Iris pigment epithelial cell (primary cell): ENCODE measurements around the gene PGBD5.

Source experiments
- DNase-seq: peaks from one replicate; pipeline ENCODE4 v3.0.0-alpha.2; 2011; ENCODE audit warnings: low read depth

Gene PGBD5

DNA sequence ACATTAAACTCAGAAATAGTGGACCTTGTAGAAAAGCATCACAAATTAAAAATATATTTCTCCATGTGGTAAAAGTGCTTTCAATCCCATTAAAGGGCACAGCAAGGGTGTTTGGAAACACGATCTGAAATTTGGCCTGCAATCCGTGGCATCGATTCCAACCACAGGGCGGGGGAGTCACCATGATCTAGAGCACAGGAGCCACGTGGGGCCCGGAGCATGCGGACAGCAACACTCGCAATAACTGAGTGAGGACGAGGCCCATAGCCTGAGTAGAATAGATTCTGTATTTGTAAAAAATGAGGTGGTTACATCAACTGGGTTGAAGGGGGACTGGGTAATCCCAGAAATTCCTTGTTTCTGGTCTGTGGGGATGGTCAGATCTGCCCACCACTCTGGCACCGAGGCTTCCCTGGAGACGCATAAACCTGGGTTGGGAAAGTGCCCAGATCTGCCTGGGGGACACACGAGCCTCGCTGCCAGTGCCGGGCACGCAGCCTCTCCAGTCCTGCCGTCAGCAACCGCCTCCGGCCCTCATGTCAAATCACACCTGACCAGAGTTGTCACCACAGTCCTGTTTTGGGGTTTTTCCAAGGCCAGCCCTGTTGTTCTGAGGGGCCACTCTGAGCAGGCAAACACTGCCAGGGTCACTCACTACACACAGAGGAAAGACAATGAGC lies 104.3 kb downstream of the PGBD5 start:
- no peak for DNase-seq

DNA sequence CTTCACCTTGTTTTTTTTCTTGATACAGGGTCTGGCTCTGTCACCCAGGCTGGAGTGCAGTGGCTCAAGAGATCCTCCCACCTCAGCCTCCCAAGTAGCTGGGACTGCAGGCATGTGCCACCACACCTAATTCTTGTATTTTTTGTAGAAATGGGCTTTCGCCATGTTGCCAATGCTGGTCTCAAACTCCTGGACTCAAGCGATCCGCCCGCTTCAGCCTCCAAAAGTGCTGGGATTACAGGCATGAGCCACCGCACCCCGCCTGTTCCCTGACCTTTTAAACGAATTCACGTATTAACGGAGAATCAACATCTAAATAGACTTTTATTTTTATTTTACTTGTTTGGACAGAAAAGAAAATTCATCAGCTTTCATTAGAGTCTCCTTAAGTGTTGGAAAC lies 104.8 kb downstream of the PGBD5 start:
- no peak for DNase-seq

DNA sequence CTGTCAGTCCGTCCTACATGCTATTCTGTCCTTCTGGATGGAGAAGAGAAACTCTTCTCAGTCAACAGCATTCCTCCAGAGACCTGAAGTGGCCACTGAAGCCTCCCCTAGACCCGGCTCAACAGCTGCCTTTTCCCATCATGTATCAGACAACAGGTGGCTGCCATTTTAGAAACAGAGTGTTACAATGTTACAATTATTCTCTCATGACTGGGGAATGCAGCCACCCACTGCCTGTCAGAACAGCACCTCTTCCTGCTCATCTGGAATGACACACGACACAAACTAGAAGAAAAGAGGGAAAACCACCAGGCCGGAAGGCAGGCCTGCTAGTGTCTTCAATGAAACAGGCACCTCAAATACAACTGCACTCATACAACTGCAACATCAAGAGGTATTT lies 105.3 kb downstream of the PGBD5 start:
- no peak for DNase-seq

DNA sequence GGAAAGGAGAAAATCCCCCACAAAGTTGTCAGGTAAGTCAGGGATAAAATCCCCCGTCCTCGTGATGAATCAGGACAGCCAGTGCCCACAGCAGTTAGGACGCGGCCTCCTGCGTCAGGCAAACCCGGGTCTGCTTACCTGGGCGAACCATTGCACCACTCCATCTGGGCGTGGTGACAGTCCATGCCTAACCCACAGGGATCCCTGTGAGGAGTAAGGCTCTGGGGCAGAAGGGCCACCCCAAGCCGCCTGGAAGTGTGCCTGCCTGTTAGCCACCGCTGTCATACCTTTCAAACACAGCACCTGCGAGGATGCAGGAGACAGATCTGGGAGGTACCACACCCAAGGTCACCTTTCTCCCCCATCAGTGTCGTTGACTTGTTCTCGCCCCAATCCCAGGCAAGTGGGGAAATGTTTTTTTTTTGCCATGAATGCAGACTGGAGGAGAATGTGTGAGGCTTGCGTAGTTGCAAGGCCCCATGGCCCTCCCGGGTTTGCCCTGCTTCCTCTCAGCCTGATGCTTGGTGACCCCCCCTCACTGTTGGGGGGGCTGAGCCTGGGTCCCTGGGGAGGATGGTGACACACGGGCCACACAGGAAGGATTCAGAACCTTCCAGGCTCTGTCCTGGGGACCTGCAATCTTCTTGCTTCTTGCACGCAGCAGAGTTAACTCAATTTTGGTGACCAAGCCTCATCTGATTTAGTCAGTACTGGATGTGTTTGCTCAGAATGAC lies 107.0 kb downstream of the PGBD5 start:
- no peak for DNase-seq

DNA sequence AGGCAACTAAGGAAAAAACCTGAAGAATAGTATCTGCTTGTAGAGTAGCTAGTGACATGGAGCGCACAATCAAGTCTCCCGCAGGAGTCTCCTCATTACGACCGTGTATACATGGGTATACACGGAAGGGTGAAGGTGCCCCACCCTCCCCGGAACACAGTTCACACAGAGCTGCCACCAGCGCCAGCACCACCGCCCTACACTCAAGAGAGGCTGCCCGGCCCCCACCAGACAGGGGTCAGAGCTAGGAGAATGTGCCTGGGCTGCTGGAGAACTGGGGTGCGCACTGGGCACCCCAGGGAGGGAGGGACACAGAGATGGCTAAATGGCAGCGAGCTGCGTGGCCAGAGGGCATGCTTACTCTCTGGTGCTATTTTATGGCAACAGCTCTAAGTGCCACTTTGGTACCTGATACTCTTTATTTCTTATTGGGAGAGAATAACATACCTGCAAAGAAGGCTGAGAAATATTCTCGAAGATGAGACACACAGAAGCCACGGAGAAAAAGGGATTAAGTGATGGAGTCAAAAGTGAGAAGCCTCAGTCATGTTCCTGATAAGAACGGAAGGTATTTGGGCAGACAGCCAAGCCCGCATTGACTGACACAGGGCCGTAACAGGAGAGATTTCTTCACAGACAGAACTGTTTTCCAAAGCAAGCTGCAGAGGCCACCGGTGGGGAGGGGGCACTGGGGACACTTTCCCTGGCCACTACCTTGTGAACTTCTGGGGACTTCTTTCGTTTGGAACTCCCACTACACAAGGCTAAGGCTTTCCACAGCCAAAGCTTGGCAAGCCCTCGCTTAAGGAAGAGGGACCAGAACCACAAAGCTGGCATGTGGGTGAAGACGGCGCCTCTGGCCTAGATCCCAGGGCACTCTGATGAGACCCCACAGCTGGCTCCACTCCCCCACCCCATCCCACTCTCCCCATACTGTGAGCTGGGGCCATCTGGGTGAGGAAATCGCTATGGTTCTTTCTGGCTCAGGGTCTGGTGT lies 108.0 kb downstream of the PGBD5 start:
- DNase-seq = peak; percentile 59

DNA sequence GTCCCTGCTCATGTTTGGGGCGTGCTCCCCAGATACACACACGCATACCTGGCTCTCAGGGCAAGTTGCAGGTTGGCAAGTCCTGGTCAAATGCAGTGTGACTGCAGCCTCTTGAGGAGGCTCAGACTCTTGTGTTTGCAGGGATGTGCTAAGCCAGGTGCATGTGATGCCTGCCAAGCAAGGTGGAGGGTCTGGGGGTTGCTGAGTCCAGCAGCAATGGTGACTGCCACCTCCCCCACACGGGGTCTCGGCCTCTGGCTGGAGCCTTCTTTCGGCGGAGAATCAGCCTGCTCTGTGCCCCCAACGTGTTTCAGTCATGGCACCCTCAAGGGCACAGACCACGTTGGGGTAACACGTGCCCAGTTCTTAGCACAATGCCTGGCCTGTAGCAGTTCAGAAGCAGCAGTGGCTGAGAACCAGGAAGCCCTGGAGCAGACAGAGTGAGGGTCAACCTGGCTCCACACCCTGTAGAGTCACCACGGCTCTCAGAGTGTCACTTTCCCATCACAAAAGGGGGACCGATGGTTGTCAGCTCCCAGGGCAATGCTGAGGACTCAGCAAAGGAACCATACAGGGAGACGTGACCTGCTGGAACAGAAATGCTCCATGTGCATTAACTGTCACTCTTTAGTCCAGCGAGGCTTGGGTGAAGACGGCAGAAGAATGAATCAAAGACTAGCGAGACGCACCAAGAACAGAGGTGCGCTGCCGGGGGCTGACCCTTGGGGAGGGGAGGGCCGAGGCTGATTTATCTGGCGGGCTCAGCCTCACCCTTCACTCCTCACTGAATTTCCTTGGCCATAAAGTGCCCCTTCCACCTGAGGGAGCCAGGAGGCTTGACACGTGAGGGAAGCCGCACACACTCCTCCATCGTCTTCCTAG lies 109.0 kb downstream of the PGBD5 start:
- no peak for DNase-seq

DNA sequence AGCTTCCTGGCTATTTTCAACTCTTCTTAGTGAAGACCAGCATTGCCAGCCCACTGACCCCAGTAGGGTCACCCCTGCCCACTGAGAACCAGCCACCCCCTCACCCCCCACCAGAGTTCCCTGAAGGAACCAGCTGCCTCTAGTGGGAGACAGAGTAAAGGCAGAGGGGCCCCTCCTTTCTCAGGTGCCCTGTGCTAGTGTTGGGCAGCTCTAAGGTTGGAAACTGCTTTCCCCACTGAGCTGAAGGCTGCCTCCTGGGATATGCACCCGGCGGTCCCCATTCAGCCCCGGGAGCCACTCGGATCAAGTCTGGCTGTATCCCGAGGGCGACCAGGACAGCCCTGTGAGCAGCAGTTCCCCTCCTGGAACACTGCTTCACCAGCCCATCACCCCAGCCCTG lies 111.0 kb downstream of the PGBD5 start:
- DNase-seq = no peak

DNA sequence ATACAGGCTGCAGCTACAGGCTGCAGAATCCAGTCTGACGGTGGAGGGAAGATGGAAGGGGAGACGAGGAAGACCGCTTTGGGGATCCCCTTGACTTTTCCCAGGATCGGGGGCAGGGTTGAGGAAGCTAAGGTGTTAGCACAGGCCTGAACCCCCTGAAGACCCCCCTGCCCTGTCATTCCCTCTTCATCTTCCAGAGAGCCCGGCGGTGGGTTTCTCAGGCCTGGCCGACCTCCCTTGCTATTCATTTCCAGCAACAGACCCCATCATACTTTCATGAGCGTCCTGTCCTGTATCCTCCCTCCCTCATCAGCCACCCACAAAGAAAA lies 112.0 kb downstream of the PGBD5 start:
- DNase-seq = no peak

DNA sequence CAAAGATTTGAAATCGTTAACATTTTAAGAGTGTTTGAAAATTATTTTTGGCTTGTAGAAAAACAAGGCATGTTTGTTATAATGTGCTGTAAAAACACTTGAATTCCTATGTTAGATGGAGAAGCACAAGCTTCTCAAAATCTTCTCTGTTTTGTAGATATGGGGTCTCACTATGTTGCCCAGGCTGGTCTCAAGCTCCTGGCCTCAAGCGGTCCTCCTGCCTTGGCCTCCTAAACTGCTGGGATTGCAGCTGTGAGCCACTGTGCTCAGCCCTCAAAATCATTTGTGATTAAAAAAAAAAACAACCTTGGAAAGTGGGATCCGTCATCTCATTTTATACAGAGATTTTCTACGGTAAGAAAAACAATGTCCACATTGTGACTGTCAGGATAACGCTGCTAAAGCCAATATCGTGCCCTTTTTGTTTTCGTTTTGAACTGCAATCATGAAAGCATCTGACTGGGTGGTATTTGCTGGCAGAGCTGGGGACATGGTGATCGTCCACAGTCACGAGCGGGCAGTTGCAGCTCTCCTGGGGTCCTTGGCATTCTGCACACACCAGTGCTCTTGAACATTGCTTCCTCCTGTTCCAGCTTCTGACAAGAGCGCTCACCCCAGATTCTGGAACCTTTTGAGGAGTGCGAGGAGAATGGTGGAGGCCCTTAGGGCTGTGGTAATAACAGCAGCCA lies 112.5 kb downstream of the PGBD5 start:
- no peak for DNase-seq

DNA sequence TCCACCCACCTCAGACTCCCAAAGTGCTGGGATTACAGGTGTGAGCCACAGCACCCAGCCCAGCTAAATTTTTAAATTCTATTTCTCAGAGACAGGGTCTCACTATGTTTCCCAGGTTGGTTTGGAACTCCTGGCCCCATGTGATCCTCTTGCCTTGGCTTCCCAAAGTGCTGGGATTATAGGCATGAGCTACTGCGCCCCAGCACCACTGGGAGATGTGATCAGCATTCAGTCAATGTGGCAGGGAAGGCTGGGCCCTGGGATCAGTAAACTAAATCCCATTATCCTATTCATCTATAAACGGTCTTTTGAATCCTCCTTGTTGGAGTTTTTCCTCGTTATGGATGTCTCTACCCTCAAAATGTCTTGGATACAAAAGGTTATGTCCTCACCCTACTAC lies 113.5 kb downstream of the PGBD5 start:
- no peak for DNase-seq

DNA sequence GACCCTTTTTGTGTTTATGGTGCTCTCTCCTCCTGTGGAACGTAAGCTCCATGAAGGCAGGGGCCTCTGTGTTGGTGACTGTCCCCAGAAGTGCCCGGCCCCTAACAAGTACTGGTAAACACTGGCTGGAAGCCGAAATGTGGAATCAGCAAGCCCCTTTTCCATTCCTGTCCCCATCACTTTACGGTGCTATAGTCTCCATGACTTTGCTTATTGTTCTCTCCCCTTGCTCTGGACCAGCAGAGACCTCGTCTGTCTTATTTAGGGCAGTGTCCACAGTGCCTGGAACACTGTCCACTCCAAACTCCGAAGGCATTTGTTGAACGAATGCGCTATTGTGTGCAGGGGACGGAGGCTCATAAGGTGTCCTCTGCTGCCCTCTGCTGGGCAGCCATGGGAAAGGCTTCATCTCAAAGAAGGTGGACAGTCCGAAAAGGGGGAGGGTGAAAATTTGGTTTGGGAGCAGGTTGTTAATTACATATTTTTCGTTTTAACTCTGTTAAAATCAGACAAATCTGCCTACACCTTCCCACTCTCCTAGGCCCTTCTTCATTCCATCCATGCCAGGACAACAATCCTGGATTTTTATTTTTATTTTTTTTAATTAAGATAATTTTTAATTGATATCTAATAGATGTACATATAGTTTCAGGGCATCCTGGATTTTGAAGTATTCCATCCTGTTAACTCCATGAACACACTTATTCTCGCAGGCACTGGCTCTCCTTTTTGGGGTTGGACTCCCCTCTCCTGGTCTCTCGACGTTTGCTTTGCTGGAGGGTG lies 115.6 kb downstream of the PGBD5 start:
- peak; percentile 57 for DNase-seq

DNA sequence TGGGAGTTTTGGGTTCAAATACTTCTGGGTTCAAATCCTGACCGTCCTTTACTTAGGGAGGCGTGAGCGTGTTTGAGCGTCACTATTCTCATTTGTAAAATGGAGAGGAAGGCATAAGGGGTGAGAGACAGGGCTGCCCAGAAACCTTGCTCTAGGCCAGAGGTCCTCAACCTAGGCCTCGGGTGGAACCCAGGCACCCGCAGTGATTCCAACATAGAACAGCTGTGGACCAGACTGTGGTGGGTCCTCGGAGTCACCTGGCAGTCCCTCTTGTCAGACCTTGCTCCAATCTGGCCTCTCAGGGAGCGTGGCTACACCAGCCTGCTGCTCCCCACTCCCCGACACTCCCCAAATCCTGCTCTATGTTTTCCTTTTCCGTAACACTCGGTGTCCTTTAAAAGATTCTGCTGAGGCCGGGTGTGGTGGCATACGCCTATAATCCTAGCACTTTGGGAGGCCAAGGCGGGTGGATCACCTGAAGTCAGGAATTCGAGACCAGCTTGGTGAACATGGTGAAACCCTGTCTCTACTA lies 116.4 kb downstream of the PGBD5 start:
- DNase-seq = no peak

DNA sequence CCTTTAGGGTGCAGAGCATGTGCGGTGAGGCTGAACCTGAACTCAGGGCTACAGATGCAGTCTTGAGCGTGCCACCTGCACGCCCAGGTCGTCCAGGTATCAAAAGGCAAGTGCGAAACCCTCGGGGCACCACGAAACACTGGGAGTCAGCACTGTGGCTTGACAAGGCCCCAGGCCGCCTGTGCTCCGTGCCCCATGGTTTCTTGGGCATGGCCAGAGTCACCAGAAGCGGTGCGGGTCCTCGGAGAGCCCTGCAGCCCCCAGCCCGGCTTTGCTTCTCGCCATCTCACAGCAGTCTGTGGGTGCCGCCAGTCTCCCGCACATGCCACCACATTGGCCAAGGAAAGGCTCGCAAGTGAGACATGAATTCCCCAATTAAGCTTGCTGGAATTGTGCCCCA lies 117.3 kb downstream of the PGBD5 start:
- DNase-seq = no peak

DNA sequence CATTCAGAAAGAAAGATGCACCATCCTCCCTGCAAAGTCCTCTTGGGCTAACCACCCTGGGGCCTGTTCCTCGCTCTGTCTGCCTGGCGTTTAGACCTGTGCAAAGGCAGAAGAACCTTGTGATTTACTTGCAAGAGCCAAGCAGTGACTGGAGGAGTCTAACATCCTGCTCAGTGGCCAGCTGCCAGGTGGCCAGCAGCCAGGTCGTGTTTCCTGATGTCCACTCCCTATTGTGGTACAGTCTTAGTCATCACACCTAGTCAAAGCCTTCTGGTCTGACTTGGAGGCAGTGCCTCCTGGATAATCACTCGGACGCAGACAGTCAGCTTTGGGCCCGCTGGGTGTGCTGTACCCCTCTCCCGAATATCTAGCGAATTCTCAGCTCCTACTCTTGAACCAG lies 118.1 kb downstream of the PGBD5 start:
- peak; percentile 96 for DNase-seq

DNA sequence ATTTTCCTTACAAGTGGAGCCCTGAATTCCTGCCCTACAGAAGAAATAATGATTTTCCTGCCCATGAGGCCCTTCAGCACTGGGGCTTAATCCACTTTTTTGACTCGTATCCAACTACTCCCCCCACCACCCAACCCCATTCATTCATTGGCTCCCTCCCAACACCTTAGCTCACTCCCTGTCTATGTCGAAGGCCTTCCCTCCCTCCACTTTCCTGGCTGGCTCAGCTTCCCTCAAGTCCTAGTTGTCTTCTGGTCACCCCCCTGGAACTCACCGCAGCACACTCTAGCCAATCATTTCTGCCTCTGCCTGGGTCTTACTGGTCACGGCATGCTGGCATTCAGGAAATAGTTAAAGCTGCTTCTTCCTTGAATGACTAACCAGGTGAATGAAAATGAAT lies 118.9 kb downstream of the PGBD5 start:
- peak; percentile 39 for DNase-seq

DNA sequence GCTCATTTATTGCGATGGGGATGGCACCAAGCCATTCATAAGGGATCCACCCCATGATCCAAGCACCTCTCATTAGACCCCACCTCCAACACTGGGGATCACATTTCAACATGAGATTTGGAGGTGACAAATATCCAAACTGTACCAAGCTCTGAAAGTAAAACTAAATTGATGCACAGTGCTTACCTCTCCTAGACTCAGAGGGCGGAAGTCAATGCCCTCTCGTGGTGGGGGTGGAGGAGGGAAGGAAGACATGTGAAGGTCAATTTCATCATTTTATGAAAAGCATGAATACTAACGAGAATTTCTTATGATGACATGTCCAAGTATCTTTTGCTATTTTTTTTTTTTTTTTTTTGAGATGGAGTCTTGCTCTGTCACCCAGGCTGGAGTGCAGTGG lies 120.0 kb downstream of the PGBD5 start:
- DNase-seq = no peak

DNA sequence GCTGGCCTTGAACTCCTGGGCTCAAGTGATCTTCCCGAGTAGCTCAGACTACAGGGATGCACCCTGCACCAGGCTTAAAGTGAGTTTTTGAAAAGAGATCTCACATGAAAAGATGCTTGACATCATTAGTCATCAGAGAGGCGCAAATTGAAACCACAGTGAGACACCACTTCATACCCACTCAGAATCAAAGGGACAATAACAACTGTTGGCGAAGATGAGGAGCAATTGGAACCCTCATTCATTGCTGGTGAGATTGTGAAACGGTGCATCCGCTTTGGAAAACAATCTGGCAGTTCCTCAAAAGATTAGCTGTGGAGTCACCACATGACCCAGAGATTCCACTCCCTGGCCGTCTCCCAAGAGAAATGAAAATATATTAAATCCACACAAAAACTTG lies 122.3 kb downstream of the PGBD5 start:
- peak; percentile 81 for DNase-seq

DNA sequence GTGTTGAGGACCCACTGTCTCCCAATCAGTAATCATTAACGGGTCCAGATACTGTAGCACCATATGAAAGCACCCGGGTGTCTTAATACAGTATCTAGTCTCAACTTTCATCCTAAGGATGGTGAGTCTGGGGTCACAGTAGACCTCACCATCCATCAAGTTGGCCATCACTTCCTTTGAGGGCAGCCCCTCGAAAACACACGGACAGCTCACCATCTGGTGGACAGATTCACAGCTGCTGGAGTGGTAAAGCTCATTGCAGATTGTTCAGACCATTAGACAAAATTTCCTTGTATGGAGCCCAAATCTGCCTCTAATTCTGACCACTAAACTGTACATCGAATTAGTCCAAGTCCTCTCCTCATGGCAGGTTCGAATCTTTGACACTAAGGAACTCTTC lies 123.1 kb downstream of the PGBD5 start:
- DNase-seq = no peak

DNA sequence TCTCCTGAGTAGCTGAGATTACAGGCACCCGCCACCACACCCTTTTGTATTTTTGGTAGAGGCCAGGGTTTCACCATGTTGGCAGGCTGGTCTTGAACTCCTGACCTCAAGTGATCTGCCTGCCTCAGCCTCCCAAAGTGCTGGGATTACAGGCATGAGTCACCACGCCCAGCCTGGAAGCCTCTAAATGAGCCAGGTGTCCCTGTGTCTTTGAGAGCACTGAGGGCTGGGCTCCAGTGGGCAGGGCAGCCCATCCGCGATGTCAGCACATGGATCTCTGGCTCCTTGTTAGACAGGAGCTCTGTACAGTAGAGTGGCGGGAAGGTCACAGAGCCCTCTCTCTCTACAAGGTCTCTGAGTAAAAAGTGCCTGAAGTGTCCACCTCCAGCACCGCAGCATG lies 124.3 kb downstream of the PGBD5 start:
- DNase-seq = no peak

DNA sequence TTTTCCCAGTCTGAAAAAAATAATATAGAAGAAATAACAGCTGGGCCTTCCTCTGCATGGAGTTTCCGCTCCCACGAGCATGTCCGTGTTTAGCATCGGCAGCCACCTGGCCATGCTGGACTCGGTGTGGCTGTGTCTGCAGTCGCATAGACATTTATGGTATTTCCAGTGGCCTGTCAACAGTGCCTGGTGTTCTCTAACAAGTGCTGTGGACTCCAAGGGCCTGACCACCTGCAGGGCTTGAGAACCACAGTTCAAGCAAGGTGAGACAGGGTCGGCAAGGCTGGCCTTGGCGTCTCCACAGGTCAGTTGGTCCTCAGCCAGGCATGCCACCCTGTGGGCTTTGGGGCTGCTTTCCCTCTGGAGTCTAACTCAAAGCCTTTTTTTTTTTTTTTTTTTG lies 124.8 kb downstream of the PGBD5 start:
- DNase-seq = no peak
